GM19193 (cell line): Measurements from ENCODE around the gene CBLN4.

Experiments used
- POLR2A ChIP-seq: IDR thresholded peaks from 4 replicates; pipeline ENCODE4 v1.6.1; 2011; ENCODE audit not compliant: insufficient read depth, insufficient read length; ENCODE audit errors: extremely low read depth

Gene CBLN4

DNA sequence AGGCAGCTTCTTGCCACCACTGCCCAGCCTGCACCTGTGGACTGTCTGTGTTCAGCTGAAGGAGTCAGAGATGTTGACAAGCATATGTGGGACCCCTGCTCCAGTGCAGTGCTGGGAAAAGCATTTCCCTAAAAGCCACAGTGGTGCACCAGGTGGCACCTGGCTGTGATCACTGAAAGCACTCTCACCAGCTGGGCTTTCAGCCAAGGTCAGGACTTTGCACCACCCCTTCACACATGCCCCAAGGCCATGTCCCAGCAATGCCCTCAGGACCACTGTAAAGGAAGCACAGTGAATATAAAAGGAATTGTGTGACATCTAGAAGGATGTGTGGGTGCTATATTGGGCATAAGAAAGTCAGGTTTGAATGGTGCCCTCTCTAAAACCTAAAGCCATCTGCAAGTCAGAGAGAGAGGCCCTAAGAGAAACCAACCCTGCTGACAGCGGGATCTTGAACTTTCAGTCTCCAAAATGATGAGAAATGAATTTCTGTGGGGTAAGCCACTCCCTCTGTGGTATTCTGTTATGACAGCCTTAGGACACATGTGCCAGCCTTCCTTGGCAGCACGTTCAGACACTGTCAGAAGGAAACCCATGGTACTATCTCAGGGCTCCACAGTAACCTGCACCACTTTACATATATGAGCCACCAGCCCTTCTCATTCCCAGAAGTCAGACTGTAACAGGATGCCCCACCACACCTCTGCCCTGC lies 30.7 kb downstream of the CBLN4 start:
- no peak for TF ChIP-seq POLR2A

GRCh38 chr20:55964790-55965189 lies 40.5 kb downstream of the CBLN4 start:
- no peak for TF ChIP-seq POLR2A

GRCh38 chr20:55961376-55962330 lies 43.7 kb downstream of the CBLN4 start:
- TF ChIP-seq POLR2A, result no peak

DNA sequence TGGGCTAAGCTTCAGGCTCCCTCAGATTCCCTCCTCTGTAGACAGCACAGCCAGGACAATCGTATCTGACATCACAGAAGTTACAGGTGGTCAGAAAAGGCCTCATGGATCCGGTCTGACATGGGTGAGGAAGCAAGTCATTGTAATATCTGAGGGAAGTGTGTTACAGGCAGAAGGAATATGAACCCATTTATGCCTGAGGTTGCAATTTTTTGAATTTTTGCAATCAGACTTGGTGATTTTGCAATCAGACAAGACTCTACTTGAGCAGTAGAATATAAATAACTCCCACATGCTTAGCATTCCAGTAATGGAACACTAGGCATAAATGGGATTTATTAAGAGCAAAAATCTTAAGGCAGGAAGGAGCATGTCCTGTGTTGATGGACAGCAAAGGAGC lies 52.1 kb downstream of the CBLN4 start:
- TF ChIP-seq POLR2A, result no peak

GRCh38 chr20:55947701-55948100 lies 57.6 kb downstream of the CBLN4 start:
- TF ChIP-seq POLR2A, result no peak
